Trophoblast cell (in vitro differentiated cells and primary cell): Measurements from ENCODE around the gene DENND5A.
A peak's percentile ranks its signal among the peaks of the same experiment; 100 is the strongest.

Source experiments
- DNase-seq, 2 donors: peaks; one replicate each; pipeline ENCODE4 v3.0.0-alpha.2; 2016
- H2AFZ ChIP-seq: 2 replicates; pipeline ENCODE4 v1.6.1; 2013; ENCODE audit warnings: low read length, moderate library complexity, mild to moderate bottlenecking; ENCODE audit not compliant: insufficient read depth, poor library complexity
- H2AK5ac ChIP-seq: 2 replicates; pipeline ENCODE4 v1.6.1; 2013; ENCODE audit warnings: mild to moderate bottlenecking, low read length
- H2BK120ac ChIP-seq: 2 replicates; pipeline ENCODE4 v1.6.1; 2013; ENCODE audit warnings: low read length, mild to moderate bottlenecking, moderate library complexity; ENCODE audit not compliant: insufficient read depth, poor library complexity
- H2BK12ac ChIP-seq: 2 replicates; pipeline ENCODE4 v1.6.1; 2013; ENCODE audit warnings: mild to moderate bottlenecking, low read length, moderate library complexity
- H2BK5ac ChIP-seq: 2 replicates; pipeline ENCODE4 v1.6.1; 2013; ENCODE audit warnings: low read length, low read depth, moderate library complexity, mild to moderate bottlenecking; ENCODE audit not compliant: poor library complexity
- H3K14ac ChIP-seq: 2 replicates; pipeline ENCODE4 v1.6.1; 2013; ENCODE audit warnings: mild to moderate bottlenecking, low read length
- H3K18ac ChIP-seq: 2 replicates; pipeline ENCODE4 v1.6.1; 2013; ENCODE audit warnings: mild to moderate bottlenecking, low read length
- H3K23ac ChIP-seq: 2 replicates; pipeline ENCODE4 v1.6.1; 2013; ENCODE audit warnings: low read length
- H3K27ac ChIP-seq: 2 replicates; pipeline ENCODE4 v1.5.1; 2013; ENCODE audit warnings: low read depth, mild to moderate bottlenecking, inconsistent platforms, low read length, moderate library complexity
- H3K27me3 ChIP-seq: 2 replicates; pipeline ENCODE4 v1.6.1; 2013; ENCODE audit warnings: inconsistent platforms, mild to moderate bottlenecking, low read length, moderate library complexity; ENCODE audit not compliant: insufficient read depth
- H3K36me3 ChIP-seq, 2 experiments: 1 replicate in 1 of 2; 2 replicates in 1 of 2; pipeline ENCODE4 v1.6.1; 2013; ENCODE audit warnings: low read length in 2 of 2, mild to moderate bottlenecking in 2 of 2, moderate library complexity in 1 of 2; ENCODE audit not compliant: insufficient read depth in 2 of 2, control insufficient read depth in 1 of 2
- H3K4ac ChIP-seq: 2 replicates; pipeline ENCODE4 v1.6.1; 2013; ENCODE audit warnings: low read depth, mild to moderate bottlenecking, low read length, moderate library complexity
- H3K4me1 ChIP-seq, 2 experiments: 1 replicate in 1 of 2; 2 replicates in 1 of 2; pipeline ENCODE4 v1.6.1; 2013; ENCODE audit warnings: low read length in 2 of 2, mild to moderate bottlenecking in 2 of 2, moderate library complexity in 1 of 2; ENCODE audit not compliant: insufficient read depth in 2 of 2, control insufficient read depth in 1 of 2
- H3K4me2 ChIP-seq: 2 replicates; pipeline ENCODE4 v1.6.1; 2013; ENCODE audit warnings: inconsistent platforms, mild to moderate bottlenecking, low read length, moderate library complexity
- H3K4me3 ChIP-seq: 2 replicates; pipeline ENCODE4 v1.5.1; 2013; ENCODE audit warnings: mild to moderate bottlenecking, low read depth, low read length, inconsistent platforms
- H3K79me1 ChIP-seq: one replicate; pipeline ENCODE4 v1.6.1; 2013; ENCODE audit warnings: low read length
- H3K79me2 ChIP-seq: 2 replicates; pipeline ENCODE4 v1.6.1; 2013; ENCODE audit warnings: low read length, mild to moderate bottlenecking; ENCODE audit not compliant: control insufficient read depth, insufficient read depth, poor library complexity
- H3K9ac ChIP-seq: 2 replicates; pipeline ENCODE4 v1.6.1; 2013; ENCODE audit warnings: mild to moderate bottlenecking, low read length
- H3K9me3 ChIP-seq: 2 replicates; pipeline ENCODE4 v1.6.1; 2013; ENCODE audit warnings: low read depth, mild to moderate bottlenecking, control low read depth, inconsistent platforms, low read length; ENCODE audit not compliant: insufficient read depth
- H4K12ac ChIP-seq: 2 replicates; pipeline ENCODE4 v1.6.1; 2013; ENCODE audit warnings: low read depth, mild to moderate bottlenecking, low read length, moderate library complexity
- H4K8ac ChIP-seq: 2 replicates; pipeline ENCODE4 v1.6.1; 2013; ENCODE audit warnings: low read depth, mild to moderate bottlenecking, low read length, moderate library complexity
- H4K91ac ChIP-seq: one replicate; pipeline ENCODE4 v1.6.1; 2013; ENCODE audit warnings: low read depth, mild to moderate bottlenecking, low read length, moderate library complexity
- WGBS: extraction: QIAGEN DNeasy Blood & Tissue Kit; methylation state at CpG from one replicate; pipeline ENCODE4 v1.1.7; 2013; ENCODE audit warnings: missing lambda C conversion rate; ENCODE audit not compliant: insufficient read length, insufficient coverage; ENCODE audit errors: extremely low coverage; 5-methylcytosine and 5-hydroxymethylcytosine counted together

DENND5A gene

DNA sequence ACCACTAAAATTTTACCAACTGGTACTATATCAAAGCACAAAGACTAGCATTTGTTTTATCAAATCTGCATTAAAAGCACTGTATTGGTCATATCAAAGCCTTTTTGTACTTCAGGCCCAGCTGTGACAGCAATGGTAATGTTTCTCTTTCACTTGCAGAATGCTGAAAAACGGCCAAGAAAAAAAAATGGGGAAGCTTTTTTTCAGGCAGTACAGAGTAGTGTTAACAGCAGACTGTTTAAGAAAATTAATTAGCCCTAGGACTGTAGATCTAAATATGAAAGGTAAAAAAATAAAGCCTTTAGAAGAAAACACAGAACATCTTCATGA is 33.3 kb downstream of the DENND5A start:
- no peaks in the 10 kb centered on the region for H3K79me1 ChIP-seq

DNA sequence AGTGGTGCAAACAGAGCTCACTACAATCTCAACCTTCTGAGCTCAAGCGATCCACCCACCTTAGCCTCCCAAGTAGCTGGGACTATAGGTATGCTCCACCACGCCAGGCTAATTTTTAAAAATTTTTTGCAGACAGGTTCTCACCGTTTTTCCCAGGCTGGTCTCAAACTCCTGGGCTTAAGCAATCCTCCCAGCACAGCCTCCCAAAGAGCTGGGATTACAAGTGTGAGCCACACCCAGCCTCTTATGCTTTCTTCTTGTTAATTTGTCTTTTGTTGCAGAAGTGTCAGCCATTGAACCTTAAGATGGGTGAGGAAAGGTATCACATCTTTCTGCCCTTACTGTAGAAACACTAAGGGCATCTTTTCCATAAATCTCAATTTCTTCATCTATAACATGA is 34.9 kb downstream of the DENND5A start:
- H2BK120ac ChIP-seq, result no peak overlapping the region
- H4K12ac ChIP-seq, result no peak overlapping the region
- peaks cover 7% of the 10 kb centered on the region for H3K79me2 ChIP-seq
- H3K18ac ChIP-seq, result no peak overlapping the region
- no peak overlapping the region for H2BK5ac ChIP-seq
- no peak overlapping the region for H3K23ac ChIP-seq
- no CpG with 5 or more reads among the region's 3 CpGs for WGBS
- H2AK5ac ChIP-seq, result no peak overlapping the region
- H3K9ac ChIP-seq, result no peak overlapping the region
- peak in 1 of 2 donors; percentile 55 for DNase-seq
- no peak overlapping the region for H4K91ac ChIP-seq
- H2AFZ ChIP-seq, result no peak overlapping the region
- no peak overlapping the region for H3K4me3 ChIP-seq
- H2BK12ac ChIP-seq, result no peak overlapping the region
- peaks cover 0 to 1% of the 10 kb centered on the region in 2 experiments for H3K36me3 ChIP-seq
- no peaks in the 10 kb centered on the region for H3K79me1 ChIP-seq
- peaks cover 2% of the 10 kb centered on the region for H3K9me3 ChIP-seq
- no peak overlapping the region for H3K27ac ChIP-seq
- H3K14ac ChIP-seq, result no peak overlapping the region
- H3K4ac ChIP-seq, result peak overlapping the region; percentile 52
- H3K4me1 ChIP-seq, result peaks cover 11 to 13% of the 10 kb centered on the region in 2 experiments
- H4K8ac ChIP-seq, result no peak overlapping the region
- H3K4me2 ChIP-seq, result no peak overlapping the region
- H3K27me3 ChIP-seq, result no peaks in the 10 kb centered on the region

More for the DNA sequence above, 33.3 kb downstream of the DENND5A start:
- no peak overlapping the region for H3K18ac ChIP-seq
- H3K9me3 ChIP-seq, result peaks cover 2% of the 10 kb centered on the region
- no peak overlapping the region for H3K9ac ChIP-seq
- peaks cover 0 to 1% of the 10 kb centered on the region in 2 experiments for H3K36me3 ChIP-seq
- no peak overlapping the region for H2AFZ ChIP-seq
- no peak overlapping the region for H2BK5ac ChIP-seq
- H3K4ac ChIP-seq, result no peak overlapping the region
- H4K12ac ChIP-seq, result no peak overlapping the region
- H3K14ac ChIP-seq, result no peak overlapping the region
- DNase-seq, result no peak
- H4K8ac ChIP-seq, result no peak overlapping the region
- H3K4me3 ChIP-seq, result no peak overlapping the region
- no peak overlapping the region for H3K4me2 ChIP-seq
- H3K27me3 ChIP-seq, result no peaks in the 10 kb centered on the region
- H2BK120ac ChIP-seq, result no peak overlapping the region
- no peak overlapping the region for H2BK12ac ChIP-seq
- H4K91ac ChIP-seq, result no peak overlapping the region
- H2AK5ac ChIP-seq, result no peak overlapping the region
- H3K79me2 ChIP-seq, result peaks cover 7% of the 10 kb centered on the region
- H3K23ac ChIP-seq, result no peak overlapping the region
- H3K4me1 ChIP-seq, result peaks cover 11 to 13% of the 10 kb centered on the region in 2 experiments
- no peak overlapping the region for H3K27ac ChIP-seq
- WGBS, result no CpG with 5 or more reads among the region's 1 CpG

DNA sequence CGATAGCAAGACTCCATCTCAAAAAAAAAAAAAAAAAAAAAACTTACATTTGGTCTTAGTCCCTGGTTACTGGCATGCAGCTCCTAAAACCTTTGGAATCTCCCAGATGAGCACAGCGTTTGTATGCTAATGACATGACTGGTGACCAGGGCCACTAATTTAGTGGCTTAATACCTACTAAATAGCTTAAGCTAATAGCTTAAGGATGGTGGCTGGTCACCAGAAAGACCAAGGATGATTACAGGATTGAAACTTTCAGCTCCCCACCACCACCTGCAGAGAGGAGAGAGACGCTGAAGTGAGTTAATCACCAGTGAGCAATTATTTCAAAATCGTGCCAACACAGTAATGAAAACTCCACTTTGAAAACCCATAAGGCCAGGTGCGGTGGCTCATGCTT is 37.1 kb downstream of the DENND5A start:
- Histone ChIP-seq H2BK5ac (no peak overlapping the region), H3K4me1 (peaks cover 11 to 13% of the 10 kb centered on the region in 2 experiments), H3K4me3 (no peak overlapping the region), H2AFZ (no peak overlapping the region), H3K27ac (no peak overlapping the region), H3K9ac (no peak overlapping the region), H2BK12ac (no peak overlapping the region), H4K8ac (no peak overlapping the region), H2BK120ac (no peak overlapping the region), H3K79me2 (peaks cover 7% of the 10 kb centered on the region), H3K27me3 (no peaks in the 10 kb centered on the region), H3K36me3 (no peaks in the 10 kb centered on the region), H3K79me1 (no peaks in the 10 kb centered on the region), H2AK5ac (no peak overlapping the region), H3K18ac (peak overlapping the region; percentile 47), H3K14ac (no peak overlapping the region), H3K4ac (peak overlapping the region; percentile 91), H3K4me2 (no peak overlapping the region), H3K23ac (no peak overlapping the region), H3K9me3 (no peaks in the 10 kb centered on the region), H4K12ac (no peak overlapping the region), H4K91ac (no peak overlapping the region)
- no CpG with 5 or more reads among the region's 5 CpGs for WGBS
- DNase-seq, result no peak

DNA sequence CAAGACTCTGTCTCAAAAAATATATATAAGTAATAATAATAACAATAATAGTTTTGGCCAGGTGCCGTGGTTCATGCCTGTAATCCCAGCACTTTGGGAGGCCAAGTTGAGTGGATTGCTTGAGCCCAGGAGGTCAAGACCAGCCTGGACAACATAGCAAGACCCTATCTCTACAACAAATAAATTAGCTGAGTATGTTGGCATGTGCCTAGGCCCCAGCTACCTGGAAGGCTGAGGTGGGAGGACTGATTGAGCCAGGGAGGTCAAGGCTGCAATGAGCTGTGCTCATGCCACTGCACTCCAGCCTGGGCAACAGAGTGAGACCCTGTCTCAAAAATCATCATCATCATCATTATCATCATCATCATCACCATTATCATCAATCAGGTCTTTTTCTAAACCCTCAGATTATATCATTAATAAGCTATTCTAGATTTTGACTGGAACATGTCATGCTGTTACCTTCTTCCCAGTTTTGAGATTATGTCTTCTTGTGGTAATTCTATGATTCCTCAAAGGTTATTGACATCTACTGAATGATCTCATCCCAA is 39.3 kb downstream of the DENND5A start:
- Histone ChIP-seq H3K79me2 (peaks cover 8% of the 10 kb centered on the region), H4K12ac (no peak overlapping the region), H4K91ac (no peak overlapping the region), H3K4ac (no peak overlapping the region), H3K23ac (no peak overlapping the region), H3K36me3 (no peaks in the 10 kb centered on the region), H3K27me3 (no peaks in the 10 kb centered on the region), H3K9me3 (no peaks in the 10 kb centered on the region), H2BK5ac (no peak overlapping the region), H3K4me2 (no peak overlapping the region), H3K79me1 (no peaks in the 10 kb centered on the region), H3K4me1 (peaks cover 9 to 13% of the 10 kb centered on the region in 2 experiments), H2AK5ac (no peak overlapping the region), H3K18ac (no peak overlapping the region), H3K14ac (no peak overlapping the region), H2BK12ac (no peak overlapping the region), H2AFZ (no peak overlapping the region), H2BK120ac (no peak overlapping the region), H4K8ac (no peak overlapping the region), H3K9ac (no peak overlapping the region), H3K27ac (no peak overlapping the region), H3K4me3 (no peak overlapping the region)
- no peak for DNase-seq
- WGBS, result no CpG with 5 or more reads among the region's 1 CpG
